HL-60 (cell line): ENCODE results near the gene ITIH6.

Experiments
- CTCF ChIP-seq: IDR thresholded peaks from one replicate; pipeline ENCODE4 v1.5.1; 2011; ENCODE audit warnings: low read length, control low read depth, inconsistent platforms; ENCODE audit not compliant: insufficient read depth
- POLR2AphosphoS5 ChIP-seq: IDR thresholded peaks from 2 replicates; pipeline ENCODE4 v1.6.1; 2012; ENCODE audit warnings: low read depth

DNA sequence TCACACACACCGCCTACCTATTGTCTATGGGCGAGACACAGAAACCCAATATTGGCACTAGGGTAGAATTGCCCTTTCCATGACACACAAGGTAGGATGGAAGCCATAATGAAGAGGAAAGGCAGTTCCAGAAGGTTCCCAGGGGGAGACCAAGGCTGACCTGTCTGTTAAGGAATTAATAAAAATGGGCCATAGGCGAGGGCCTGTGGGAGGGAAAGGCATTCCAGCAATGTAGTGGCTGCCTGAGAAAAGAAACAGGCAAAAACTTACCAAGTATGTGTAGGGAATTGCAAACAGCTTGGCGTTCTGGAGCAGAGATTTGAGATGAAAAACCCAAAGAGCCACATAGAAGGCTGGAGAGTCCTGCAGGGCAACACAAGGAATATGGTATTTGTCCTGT lies 28.5 kb upstream of the ITIH6 start:
- TF ChIP-seq POLR2AphosphoS5: no peak
- no peak for TF ChIP-seq CTCF
